WI38 (cell line): ENCODE data around the gene DNAJC5.

Experiments
- H3K4me3 ChIP-seq: 2 replicates; pipeline ENCODE4 v1.5.1; 2011; ENCODE audit warnings: low read depth, mild to moderate bottlenecking, control low read depth, low read length
- TF ChIP-seq, protein P1 (sequence below): IDR thresholded peaks from 2 replicates; pipeline ENCODE4 v1.5.1; 2012; ENCODE audit warnings: low read depth, mild to moderate bottlenecking, control low read depth, low read length

Gene DNAJC5

DNA sequence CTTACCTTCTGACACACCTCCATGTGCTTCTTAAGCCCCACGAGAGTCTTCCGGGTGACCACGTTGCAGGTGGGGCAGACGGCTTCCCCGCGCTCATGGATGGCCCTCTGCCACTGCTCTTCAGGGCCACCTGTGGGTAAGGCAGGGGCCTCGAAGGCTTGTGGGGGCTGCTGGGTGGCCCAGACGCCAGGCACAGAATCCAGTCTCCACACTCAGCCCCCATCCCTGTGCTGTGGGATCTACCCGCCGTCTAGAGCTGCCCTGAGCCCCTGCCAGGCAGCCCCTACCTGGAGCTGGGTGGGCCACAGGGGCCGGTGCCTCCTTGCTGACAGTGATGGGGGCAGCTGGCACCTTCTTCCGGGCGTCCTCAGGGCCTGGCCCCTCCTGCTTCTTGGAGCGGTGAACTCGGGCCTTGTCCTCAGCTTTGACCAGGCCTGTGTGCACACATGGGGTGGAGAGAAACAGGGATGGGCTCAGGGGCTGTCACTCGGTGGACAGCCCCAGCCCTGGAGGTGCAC lies 68.9 kb downstream of the DNAJC5 start:
- TF ChIP-seq, protein P1, sequence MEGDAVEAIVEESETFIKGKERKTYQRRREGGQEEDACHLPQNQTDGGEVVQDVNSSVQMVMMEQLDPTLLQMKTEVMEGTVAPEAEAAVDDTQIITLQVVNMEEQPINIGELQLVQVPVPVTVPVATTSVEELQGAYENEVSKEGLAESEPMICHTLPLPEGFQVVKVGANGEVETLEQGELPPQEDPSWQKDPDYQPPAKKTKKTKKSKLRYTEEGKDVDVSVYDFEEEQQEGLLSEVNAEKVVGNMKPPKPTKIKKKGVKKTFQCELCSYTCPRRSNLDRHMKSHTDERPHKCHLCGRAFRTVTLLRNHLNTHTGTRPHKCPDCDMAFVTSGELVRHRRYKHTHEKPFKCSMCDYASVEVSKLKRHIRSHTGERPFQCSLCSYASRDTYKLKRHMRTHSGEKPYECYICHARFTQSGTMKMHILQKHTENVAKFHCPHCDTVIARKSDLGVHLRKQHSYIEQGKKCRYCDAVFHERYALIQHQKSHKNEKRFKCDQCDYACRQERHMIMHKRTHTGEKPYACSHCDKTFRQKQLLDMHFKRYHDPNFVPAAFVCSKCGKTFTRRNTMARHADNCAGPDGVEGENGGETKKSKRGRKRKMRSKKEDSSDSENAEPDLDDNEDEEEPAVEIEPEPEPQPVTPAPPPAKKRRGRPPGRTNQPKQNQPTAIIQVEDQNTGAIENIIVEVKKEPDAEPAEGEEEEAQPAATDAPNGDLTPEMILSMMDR = no peak
- H3K4me3 ChIP-seq = no peak overlapping the region

DNA sequence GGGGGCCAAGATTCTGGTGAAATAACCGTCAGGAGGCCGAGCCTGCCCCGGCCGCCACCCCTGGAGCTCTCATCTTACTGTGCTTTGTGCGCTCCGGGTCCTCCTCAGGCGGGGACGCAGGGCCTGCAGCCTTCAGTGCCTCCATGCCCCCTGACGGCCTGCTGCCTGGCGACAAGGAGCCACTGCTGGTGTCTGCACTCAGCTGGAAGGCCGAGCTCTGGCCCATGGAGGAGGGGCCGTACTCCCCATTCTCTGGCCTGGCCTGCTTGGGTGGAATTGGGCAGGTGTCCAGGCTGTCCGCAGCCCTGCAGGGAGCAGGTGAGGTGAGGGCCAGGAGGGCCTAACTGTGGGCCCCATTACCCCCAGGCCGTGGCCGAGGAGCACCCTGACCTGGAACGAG lies 69.5 kb downstream of the DNAJC5 start:
- TF ChIP-seq, protein P1 = no peak
- H3K4me3 ChIP-seq = no peak overlapping the region

DNA sequence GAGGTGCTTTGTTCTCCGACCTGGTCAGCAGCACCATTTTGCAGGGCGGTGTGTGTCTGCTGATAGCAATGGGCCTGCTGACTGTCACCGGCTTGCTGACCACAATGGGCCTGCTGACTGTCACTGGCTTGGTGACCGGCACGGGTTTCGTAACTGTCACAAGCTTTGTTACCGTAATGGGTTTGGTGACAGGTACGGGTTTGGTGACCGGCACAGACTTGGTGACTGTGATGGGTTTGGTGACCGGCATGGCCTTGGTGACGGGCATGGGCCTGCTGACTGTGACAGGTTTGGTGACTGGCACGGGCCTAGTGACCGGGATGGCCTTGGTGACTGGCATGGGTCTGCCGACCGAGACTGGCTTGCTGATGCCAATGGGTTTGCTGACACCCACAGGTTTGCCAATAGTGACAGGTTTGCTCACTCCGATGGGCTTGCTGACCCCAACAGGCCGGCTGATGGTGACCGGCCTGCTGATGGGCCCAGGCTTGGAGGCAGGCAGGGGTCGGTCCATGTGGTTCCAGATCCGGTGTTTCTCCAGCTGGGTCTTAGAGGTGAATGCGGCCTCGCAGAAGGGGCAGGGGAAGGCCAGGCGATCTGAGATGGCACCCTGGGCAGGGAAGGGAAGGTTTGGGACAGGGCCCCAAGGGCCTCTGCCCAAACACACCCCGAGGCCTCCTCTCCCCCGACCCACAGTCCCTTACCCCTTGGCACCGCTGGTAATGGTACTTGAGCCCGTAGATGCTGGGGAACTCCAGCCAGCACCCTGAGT lies 71.4 kb downstream of the DNAJC5 start:
- no peak overlapping the region for H3K4me3 ChIP-seq
- TF ChIP-seq, protein P1 = no peak

DNA sequence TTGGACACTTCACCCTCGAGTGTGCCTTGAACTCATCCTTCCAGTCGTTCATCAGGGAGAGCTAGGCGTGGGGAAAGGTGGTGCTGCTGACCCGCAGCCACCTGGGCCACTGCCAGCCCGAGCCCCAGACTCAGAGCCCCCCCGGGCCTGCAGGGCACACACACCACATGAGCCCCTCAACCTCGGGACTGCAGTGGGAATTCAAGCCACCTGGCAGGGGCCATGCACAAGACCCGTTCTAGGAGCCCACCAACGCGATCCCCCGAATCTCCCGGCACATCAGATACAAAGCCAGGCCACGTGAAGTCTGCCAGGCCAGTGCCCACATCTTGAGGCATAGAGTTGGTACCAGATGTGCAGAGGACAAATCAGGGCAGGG lies 72.0 kb downstream of the DNAJC5 start:
- no peak overlapping the region for H3K4me3 ChIP-seq
- TF ChIP-seq, protein P1 = no peak

DNA sequence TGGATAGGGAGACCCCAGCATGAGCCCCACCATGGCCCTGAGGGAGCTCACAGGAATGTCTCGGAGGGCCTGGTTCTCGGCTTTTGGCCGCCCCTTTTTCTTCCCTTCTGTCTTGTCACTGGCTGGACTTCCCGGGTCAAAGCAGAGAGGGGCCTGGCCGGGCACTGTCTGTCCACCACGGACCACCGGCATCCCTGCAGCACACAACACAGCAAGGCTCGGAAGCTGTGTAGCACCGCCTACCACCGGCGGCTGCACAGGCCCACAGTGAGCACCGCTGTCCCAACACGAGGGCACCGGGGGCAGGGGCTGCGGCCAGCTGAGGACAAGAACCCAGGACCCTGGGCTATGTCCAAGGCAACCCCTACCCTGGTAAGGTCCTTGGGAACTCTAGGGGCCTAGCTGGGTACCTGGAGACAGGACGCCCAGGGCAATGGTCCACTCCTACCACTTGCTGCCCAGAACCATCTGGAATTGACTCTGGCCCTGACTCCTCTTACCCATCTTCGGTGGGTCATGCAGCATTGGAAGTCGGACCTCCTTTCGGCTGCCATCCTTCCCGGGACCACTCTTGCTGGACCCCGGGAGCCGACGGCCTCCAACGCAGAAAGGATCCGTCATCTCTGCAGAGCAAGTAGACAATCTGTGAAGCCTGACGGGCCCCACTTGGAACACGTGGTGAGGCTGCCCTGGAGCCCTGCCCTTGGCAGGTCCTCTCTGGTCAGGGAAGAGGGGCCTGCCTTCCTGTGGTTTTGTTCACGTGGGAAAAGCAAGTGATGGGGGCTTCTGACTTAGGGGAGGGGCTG lies 72.6 kb downstream of the DNAJC5 start:
- no peak overlapping the region for H3K4me3 ChIP-seq
- TF ChIP-seq, protein P1 = no peak

DNA sequence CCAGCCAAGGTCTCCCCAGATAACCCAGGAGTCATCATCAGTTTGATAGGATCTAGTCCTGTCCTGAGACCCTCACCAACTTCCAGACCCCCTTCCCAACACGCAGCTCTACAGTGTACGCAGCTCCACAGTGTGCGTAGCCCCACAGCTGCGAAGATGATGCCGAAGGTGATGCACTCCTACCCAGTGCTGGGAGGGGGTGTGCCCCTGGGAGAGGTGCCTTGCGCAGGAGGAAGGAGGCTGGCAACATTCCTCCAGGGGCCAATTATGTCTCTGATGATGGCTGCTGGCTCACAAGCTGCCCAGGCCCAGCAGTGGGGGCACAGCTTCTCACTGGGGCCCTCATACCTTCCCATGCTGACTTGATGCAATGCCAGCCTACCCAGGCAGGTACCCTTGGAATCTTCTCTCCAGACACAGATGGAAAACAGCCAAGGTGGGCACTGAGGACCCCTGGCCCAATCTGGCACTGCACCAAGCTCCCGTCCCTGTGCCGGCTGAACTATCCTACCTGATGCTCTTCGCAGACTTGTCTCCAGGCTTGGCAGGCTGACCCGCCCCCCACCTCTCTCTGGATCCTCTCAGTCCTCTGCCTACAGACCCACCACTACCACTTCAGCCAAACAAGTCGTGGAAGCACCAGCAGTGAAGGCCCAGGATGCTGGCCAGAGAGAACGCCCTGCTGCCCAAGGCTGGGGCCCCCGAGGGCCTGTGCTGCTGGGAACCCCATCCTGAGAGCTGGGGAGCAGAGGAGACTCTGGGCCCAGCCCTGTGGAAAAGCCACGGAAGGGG lies 73.4 kb downstream of the DNAJC5 start:
- peak overlapping the region; percentile 68 for H3K4me3 ChIP-seq
- TF ChIP-seq, protein P1 = no peak
